ENCODE results near the gene PCK2. TPM values are rescaled to one million over a fixed set of nuclear protein-coding genes. Genes with fewer than 3 reads are reported as not detected.

The PCK2 gene
- total RNA-seq, 2 experiments from 2014 or later: 90.3 to 93.1 TPM

DNA sequence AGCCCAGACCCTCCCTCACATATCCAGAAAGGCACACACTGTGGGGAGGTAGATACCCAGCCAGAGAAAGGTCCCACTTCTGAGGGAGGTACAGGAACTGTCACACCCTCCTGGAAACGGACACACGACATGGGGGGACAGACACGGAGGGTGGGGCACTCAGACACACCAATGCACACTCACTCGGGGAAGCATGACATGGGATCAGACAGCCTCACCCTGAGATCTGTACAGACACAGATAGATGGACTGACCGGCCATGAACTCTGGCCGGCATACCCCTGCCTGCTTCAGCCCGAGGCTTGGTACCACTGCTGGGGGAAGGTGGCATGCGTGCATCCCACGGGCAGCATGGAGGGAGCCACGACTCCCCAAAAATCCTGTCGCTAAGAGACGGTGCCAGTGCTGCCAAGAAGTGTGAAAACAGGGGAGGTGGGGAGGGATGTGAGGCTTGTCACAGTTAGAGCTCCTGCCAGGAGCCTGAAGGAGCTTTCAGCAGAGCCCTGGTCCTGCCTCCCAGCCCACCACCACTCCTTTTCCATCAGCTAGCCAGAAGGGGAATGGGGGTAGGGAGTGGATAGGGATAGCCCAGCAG lies 22.2 kb upstream of the PCK2 start:
- CTCF ChIA-PET: interaction anchor here (0.8 to 5.1 kb wide), 5 partner anchors 13 to 37 kb away, joined by 3 to 31 read pairs (median 11); no protein-coding TSS in a partner anchor
- POLR2A ChIA-PET: interaction anchor here (1.3 to 2.1 kb wide), 3 partner anchors 9 to 11 kb away, joined by 3 to 8 read pairs (median 3); no protein-coding TSS in a partner anchor
- no peaks in the 10 kb centered on the region for H3K27me3 Mint-ChIP-seq
- H3K9me3 Mint-ChIP-seq: no peaks in the 10 kb centered on the region
- no peaks in the 10 kb centered on the region for H3K36me3 Mint-ChIP-seq (ENCODE audit: low read depth)
- H3K27ac Mint-ChIP-seq: no peak overlapping the region
- H3K4me1 Mint-ChIP-seq (ENCODE audit: low read depth): peaks cover 11% of the 10 kb centered on the region
- ATAC-seq (no peak), DNase-seq (no peak)
- H3K4me3 Mint-ChIP-seq: no peak overlapping the region
- TF ChIP-seq, protein P1, sequence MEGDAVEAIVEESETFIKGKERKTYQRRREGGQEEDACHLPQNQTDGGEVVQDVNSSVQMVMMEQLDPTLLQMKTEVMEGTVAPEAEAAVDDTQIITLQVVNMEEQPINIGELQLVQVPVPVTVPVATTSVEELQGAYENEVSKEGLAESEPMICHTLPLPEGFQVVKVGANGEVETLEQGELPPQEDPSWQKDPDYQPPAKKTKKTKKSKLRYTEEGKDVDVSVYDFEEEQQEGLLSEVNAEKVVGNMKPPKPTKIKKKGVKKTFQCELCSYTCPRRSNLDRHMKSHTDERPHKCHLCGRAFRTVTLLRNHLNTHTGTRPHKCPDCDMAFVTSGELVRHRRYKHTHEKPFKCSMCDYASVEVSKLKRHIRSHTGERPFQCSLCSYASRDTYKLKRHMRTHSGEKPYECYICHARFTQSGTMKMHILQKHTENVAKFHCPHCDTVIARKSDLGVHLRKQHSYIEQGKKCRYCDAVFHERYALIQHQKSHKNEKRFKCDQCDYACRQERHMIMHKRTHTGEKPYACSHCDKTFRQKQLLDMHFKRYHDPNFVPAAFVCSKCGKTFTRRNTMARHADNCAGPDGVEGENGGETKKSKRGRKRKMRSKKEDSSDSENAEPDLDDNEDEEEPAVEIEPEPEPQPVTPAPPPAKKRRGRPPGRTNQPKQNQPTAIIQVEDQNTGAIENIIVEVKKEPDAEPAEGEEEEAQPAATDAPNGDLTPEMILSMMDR (IDR thresholded peaks at IDR 0.05): no peak
- intact Hi-C loops (cut with micrococcal nuclease): no loop called here

DNA sequence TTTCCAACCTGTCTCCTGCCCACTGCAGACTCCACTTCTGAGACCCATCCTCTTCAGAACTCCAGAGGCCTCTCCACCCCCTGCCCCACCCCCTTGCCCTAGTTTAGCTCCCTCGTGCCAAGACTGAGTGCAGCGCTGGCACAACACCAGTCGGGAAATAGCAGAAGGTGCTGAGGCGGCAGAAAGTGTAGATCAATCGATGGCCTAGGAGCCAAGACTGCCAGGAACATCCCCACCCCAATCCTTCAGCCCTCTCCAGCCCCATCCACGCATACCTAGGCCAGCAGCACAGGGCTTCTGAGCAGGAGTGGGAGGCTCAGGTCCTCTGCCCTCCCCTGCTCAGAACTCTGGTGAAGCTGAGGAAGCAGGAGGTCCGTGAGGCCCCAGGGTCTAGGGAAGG lies 21.7 kb upstream of the PCK2 start:
- Mint-ChIP-seq H3K27ac (no peak overlapping the region), H3K4me1 (ENCODE audit: low read depth) (peaks cover 11% of the 10 kb centered on the region), H3K9me3 (no peaks in the 10 kb centered on the region), H3K27me3 (no peaks in the 10 kb centered on the region), H3K4me3 (no peak overlapping the region), H3K36me3 (ENCODE audit: low read depth) (no peaks in the 10 kb centered on the region)
- DNase-seq (no peak), ATAC-seq (no peak)
- POLR2A ChIA-PET: interaction anchor here (1.3 to 2.1 kb wide), 2 partner anchors 8 to 12 kb away, joined by 3 to 8 read pairs; no protein-coding TSS in a partner anchor
- intact Hi-C loops (cut with micrococcal nuclease): no loop called here
- TF ChIP-seq, protein P1 (IDR thresholded peaks at IDR 0.05): no peak
- CTCF ChIA-PET: interaction anchor here (0.8 to 5.1 kb wide), 3 partner anchors 12 to 36 kb away, joined by 3 to 31 read pairs (median 3); no protein-coding TSS in a partner anchor

DNA sequence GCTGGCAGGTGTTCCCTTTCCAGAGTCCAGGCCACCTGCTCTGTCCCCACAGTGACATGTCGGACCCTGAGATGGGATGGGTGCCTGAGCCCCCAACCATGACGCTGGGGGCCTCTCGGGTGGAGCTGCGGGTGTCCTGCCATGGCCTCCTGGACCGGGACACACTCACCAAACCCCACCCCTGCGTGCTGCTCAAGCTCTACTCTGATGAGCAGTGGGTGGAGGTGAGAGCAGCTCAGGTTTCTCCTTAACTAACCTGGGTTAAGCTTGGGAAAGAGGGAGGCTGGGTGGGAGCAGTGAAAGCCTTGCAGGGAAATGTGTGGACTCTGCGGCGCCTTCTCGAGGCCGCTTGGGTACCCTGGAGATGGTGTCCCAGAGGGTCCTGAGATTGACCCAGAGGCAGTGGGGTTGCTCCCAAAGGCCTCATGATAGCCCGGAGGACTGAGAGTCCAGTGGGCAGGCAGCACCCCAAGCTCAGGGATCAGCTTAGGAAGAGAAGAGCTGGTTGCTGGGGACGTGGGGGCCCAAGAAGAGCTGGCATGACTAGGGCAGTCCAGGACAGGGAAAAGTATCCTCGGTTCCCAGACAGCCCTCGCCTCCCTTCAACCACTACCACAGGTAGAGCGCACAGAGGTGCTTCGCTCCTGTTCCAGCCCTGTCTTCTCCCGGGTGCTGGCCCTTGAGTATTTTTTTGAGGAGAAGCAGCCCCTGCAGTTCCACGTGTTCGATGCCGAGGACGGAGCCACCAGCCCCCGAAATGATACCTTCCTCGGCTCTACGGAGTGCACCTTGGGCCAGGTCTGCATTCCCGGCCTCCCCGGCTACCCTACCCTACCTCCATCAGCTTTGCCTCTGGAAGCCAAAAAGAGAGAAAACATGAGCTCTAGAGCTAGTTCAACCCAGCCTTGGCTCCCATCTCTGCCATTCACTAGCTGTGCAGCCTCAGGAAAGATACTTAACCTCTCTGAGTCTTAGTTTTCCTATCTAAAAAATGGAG lies 20.9 kb upstream of the PCK2 start:
- no peak for DNase-seq
- no peak overlapping the region for H3K4me3 Mint-ChIP-seq
- POLR2A ChIA-PET: interaction anchor here (0.9 to 2.1 kb wide), 3 partner anchors 8 to 22 kb away, joined by 3 to 8 read pairs (median 4); no protein-coding TSS in a partner anchor

DNA sequence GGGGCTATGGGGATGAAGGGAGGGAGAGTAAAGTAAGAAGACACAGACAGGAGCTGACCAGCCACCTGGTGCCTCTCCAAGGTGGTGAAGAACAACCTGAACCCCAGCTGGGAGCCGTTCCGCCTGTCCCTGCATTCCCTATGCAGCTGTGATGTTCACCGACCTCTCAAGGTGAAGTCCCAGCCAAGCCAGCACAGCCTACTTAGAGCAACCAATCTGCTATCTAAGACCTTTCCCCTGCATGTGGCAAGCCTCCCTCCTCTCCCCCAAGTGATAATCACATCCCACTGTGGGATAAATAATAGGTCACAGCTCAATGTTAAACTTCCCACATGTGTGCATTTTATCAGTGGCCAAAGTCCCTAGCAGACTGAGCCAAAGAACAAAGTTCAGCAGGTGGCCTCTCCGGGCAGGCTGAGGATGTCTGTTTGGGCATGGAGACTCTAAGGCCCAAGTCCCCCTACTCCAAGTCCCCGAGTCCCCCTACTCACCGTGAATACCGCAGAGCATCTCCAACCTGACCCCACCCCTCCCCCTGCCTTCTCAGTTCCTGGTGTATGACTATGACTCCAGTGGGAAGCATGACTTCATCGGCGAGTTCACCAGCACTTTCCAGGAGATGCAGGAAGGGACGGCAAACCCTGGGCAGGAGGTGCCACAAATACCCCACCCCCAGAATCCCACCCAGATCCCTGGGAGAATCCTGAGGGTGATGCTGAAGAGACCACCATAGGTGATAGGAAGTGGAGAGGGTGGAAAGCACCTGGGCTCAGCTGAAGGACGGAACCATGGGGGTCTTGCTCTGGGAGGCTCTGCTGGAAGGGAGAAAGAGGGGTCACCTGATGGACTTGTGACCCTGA lies 19.3 kb upstream of the PCK2 start:
- H3K27ac Mint-ChIP-seq: peak overlapping the region; percentile 55
- ATAC-seq: no peak

More for the DNA sequence above, 20.9 kb upstream of the PCK2 start:
- Mint-ChIP-seq H3K4me1 (ENCODE audit: low read depth) (peaks cover 11% of the 10 kb centered on the region), H3K27ac (no peak overlapping the region), H3K27me3 (no peaks in the 10 kb centered on the region), H3K36me3 (ENCODE audit: low read depth) (no peaks in the 10 kb centered on the region), H3K9me3 (no peaks in the 10 kb centered on the region)
- ATAC-seq: no peak
- intact Hi-C loops (cut with micrococcal nuclease): no loop called here
- CTCF ChIA-PET: interaction anchor here (1.2 to 5.1 kb wide), 4 partner anchors 11 to 18 kb away, joined by 3 to 31 read pairs (median 12); no protein-coding TSS in a partner anchor
- TF ChIP-seq, protein P1 (IDR thresholded peaks at IDR 0.05): no peak

More for the DNA sequence above, 19.3 kb upstream of the PCK2 start:
- Mint-ChIP-seq H3K4me3 (no peak overlapping the region), H3K4me1 (ENCODE audit: low read depth) (peaks cover 12% of the 10 kb centered on the region), H3K36me3 (ENCODE audit: low read depth) (no peaks in the 10 kb centered on the region), H3K9me3 (no peaks in the 10 kb centered on the region), H3K27me3 (no peaks in the 10 kb centered on the region)
- ChIA-PET CTCF (interaction anchor here (0.9 to 3.0 kb wide), 6 partner anchors 15 to 36 kb away, joined by 3 to 12 read pairs (median 6); no protein-coding TSS in a partner anchor), POLR2A (interaction anchor here (0.9 to 2.0 kb wide), 3 partner anchors 9 to 20 kb away, joined by 3 to 5 read pairs (median 3); no protein-coding TSS in a partner anchor)
- DNase-seq: no peak
- TF ChIP-seq, protein P1 (IDR thresholded peaks at IDR 0.05): no peak
- intact Hi-C loops (cut with micrococcal nuclease): no loop called here

Data from activated CD8-positive, alpha-beta T cell treated with anti-CD3 and anti-CD28 coated beads for 36 hours (primary cell).